Esophagus squamous epithelium (tissue), 5 donors: Measurements from ENCODE around the gene ANKRD40. TPM values are rescaled to one million over a fixed set of nuclear protein-coding genes. Genes with fewer than 3 reads are reported as not detected.

Source experiments
- DNase-seq: peaks from one replicate; lab custom pipeline; 2025; lab: John Stamatoyannopoulos, UW
- H3K27ac ChIP-seq, 4 donors: fragments of 200-600 bp; sonication (generic); one replicate each; pipeline ENCODE4 v1.5.1; 2016 to 2019; ENCODE audit warnings: mild to moderate bottlenecking in 1 of 4
- H3K27me3 ChIP-seq, 4 donors: fragments of 200-600 bp; sonication (generic); 1 replicate in 3 of 4; 2 replicates in 1 of 4; pipeline versions ENCODE4 v1.5.1 to v1.6.0; 2017 to 2021; ENCODE audit warnings: antibody characterized with exemption in 1 of 4
- H3K36me3 ChIP-seq, 3 donors: fragments of 200-600 bp; sonication (generic); one replicate each; pipeline ENCODE4 v1.5.1; 2016 to 2019
- H3K4me1 ChIP-seq, 3 donors: fragments of 200-600 bp; sonication (generic); one replicate each; pipeline ENCODE4 v1.5.1; 2017 to 2019
- H3K4me3 ChIP-seq, 4 donors: fragments of 200-600 bp; sonication (generic); 1 replicate in 3 of 4; 2 replicates in 1 of 4; pipeline ENCODE4 v1.5.1; 2016 to 2019; ENCODE audit warnings: mild to moderate bottlenecking in 2 of 4, moderate library complexity in 1 of 4
- H3K9me3 ChIP-seq, 3 donors: fragments of 200-600 bp; sonication (generic); one replicate each; pipeline ENCODE4 v1.5.1; 2016 to 2019
- POLR2A ChIP-seq, 4 donors: fragments of 450-650 bp; IDR thresholded peaks; one replicate each; pipeline ENCODE4 v1.6.1; 2017; ENCODE audit warnings: antibody characterized with exemption in 4 of 4, mild to moderate bottlenecking in 4 of 4, moderate library complexity in 3 of 4
- WGBS, 2 donors: methylation state at CpG; one replicate each; pipeline ENCODE4 v1.1.5; 2018; 5-methylcytosine and 5-hydroxymethylcytosine counted together
- intact Hi-C: fragments of 100-400 bp; cut with DNase I; formaldehyde crosslinking; loops from one replicate; pipeline ENCODE4 v1.15.0; 2022
- small RNA-seq, 4 donors: library from RNA; depleted of rRNA; stranded (forward); fragments of <200 nt; gene quantifications; one replicate each; pipeline ENCODE3, GENCODE V24; 2016
- total RNA-seq, 4 donors: library from RNA; depleted of rRNA; stranded (reverse); fragments of >200 nt; gene quantifications; one replicate each; pipeline ENCODE4 v1.1.0, GENCODE V29; 2016
- TF ChIP-seq, protein P1 (sequence below), 6 experiments: fragments of 450-650 bp in 4 of 6; fragments of 200-600 bp in 2 of 6; sonication (generic) in 2 of 6; IDR thresholded peaks; one replicate each; pipeline ENCODE4 v1.5.1; 2016 to 2019; ENCODE audit warnings: antibody characterized with exemption in 6 of 6, mild to moderate bottlenecking in 4 of 6, moderate library complexity in 4 of 6
- donor health status: DM: yes; HTN: yes; CAD: no.

Gene ANKRD40
- total RNA-seq, 4 donors from 2014 or later, result 10.7 to 34.9 (median 17.9) TPM

DNA sequence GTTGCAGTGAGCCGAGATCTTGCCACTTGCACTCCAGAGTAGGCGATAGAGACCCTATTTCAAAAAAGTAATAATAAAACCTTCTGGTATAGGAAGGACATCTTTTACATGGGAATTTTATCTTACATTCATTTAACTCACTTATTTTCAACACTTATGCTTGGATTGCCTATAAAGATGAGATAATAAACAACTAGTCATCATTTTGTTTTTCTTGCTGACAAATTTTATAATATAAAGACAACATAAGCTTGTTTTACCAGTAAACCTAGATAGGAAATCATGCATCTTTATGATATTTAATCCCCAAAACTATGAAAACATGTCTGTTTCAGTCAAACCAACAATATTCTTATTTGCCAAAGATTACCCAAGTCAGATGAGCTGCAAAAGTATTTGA lies 56.1 kb downstream of the ANKRD40 start:
- no peak overlapping the region for H3K27ac ChIP-seq
- WGBS, 2 donors, result 90 to 98% methylated on average over 2 of the region's 2 CpGs
- H3K9me3 ChIP-seq, result no peaks in the 10 kb centered on the region
- intact Hi-C loops, result no loop called here
- no peaks in the 10 kb centered on the region for H3K36me3 ChIP-seq
- TF ChIP-seq POLR2A (IDR thresholded peaks at IDR 0.05), result no peak
- TF ChIP-seq, protein P1, sequence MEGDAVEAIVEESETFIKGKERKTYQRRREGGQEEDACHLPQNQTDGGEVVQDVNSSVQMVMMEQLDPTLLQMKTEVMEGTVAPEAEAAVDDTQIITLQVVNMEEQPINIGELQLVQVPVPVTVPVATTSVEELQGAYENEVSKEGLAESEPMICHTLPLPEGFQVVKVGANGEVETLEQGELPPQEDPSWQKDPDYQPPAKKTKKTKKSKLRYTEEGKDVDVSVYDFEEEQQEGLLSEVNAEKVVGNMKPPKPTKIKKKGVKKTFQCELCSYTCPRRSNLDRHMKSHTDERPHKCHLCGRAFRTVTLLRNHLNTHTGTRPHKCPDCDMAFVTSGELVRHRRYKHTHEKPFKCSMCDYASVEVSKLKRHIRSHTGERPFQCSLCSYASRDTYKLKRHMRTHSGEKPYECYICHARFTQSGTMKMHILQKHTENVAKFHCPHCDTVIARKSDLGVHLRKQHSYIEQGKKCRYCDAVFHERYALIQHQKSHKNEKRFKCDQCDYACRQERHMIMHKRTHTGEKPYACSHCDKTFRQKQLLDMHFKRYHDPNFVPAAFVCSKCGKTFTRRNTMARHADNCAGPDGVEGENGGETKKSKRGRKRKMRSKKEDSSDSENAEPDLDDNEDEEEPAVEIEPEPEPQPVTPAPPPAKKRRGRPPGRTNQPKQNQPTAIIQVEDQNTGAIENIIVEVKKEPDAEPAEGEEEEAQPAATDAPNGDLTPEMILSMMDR (IDR thresholded peaks at IDR 0.05), result no peak
- DNase-seq, result no peak
- H3K27me3 ChIP-seq, result no peaks in the 10 kb centered on the region
- H3K4me1 ChIP-seq, result peaks cover 0 to 4% (median 0%) of the 10 kb centered on the region in 3 donors
- no peak overlapping the region for H3K4me3 ChIP-seq

DNA sequence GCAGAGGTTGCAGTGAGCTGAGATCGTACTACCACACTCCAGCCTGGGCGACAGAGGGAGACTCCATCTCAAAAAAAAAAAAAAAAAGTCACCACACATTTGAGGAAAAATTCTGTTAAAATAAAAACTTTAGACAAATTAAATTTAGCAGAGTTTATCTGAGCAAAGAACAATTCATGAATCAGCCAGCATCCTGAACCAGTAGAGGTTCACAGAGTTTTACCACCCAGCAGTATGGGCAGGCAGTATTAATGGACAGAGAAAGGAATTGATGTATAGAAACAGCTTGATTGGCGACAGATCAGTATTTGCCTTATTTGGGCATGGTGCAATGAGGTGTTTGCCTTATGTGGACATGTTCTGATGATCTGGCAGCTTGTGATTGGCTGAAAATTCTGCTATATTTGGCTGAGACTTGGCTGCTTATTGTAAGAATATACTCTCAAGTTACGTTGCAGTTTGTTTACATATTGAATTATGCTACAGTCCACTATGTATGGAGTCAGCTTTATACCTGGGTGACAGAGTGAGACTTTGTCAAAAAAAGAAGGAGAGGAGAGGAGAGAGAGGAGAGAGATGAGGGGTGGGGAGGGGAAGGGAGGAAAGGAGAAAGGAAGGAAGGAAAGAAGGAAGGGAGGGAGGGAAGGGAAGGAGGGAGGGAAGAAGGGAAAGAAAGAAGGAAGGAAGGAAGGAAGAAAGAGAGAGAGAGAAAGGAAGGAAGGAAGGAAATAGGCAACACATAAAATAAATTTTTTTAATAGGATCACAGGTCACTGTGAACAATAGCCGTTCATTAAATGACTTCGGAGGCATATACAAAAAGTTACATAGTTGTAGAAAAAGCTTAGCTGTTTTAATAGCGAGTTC lies 58.4 kb downstream of the ANKRD40 start:
- Histone ChIP-seq H3K36me3 (no peaks in the 10 kb centered on the region), H3K27ac (no peak overlapping the region), H3K9me3 (no peaks in the 10 kb centered on the region), H3K27me3 (no peaks in the 10 kb centered on the region), H3K4me1 (peaks cover 0 to 4% (median 0%) of the 10 kb centered on the region in 3 donors), H3K4me3 (no peak overlapping the region)
- WGBS, 2 donors, result 72 to 82% methylated on average over 5 to 7 of the region's 7 CpGs
- no peak for DNase-seq
- TF ChIP-seq, protein P1 (IDR thresholded peaks at IDR 0.05), result no peak
- TF ChIP-seq POLR2A (IDR thresholded peaks at IDR 0.05), result no peak
- intact Hi-C loops, result no loop called here

DNA sequence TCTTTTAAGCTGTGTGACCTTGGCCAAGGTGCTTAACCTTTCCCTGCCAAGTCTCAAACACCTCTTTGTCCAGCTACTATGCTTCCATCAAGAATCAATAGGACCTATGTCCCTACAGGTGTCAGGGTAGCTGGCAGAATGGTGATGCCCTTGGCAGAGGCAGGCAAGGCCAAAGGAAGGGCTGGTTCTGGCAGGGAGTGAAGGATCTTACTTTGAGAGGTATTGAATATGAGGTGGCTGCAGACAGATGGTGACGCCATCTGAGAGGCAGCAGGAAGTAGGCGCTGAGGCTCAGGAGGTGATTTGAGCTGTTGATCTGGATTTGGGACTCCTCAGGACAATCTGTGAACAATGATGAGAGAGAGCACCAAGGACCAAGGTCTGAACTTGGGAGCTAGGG lies 60.5 kb downstream of the ANKRD40 start:
- no peaks in the 10 kb centered on the region for H3K9me3 ChIP-seq
- peaks cover 0 to 20% (median 7%) of the 10 kb centered on the region in 3 donors for H3K4me1 ChIP-seq
- TF ChIP-seq, protein P1 (IDR thresholded peaks at IDR 0.05), result no peak
- no peak for TF ChIP-seq POLR2A (IDR thresholded peaks at IDR 0.05)
- H3K4me3 ChIP-seq, result no peak overlapping the region
- no peak overlapping the region for H3K27ac ChIP-seq
- intact Hi-C loops, result no loop called here
- no peaks in the 10 kb centered on the region for H3K27me3 ChIP-seq
- no peaks in the 10 kb centered on the region for H3K36me3 ChIP-seq
- no peak for DNase-seq
- WGBS, 2 donors, result 93 to 100% methylated on average over 2 of the region's 2 CpGs

DNA sequence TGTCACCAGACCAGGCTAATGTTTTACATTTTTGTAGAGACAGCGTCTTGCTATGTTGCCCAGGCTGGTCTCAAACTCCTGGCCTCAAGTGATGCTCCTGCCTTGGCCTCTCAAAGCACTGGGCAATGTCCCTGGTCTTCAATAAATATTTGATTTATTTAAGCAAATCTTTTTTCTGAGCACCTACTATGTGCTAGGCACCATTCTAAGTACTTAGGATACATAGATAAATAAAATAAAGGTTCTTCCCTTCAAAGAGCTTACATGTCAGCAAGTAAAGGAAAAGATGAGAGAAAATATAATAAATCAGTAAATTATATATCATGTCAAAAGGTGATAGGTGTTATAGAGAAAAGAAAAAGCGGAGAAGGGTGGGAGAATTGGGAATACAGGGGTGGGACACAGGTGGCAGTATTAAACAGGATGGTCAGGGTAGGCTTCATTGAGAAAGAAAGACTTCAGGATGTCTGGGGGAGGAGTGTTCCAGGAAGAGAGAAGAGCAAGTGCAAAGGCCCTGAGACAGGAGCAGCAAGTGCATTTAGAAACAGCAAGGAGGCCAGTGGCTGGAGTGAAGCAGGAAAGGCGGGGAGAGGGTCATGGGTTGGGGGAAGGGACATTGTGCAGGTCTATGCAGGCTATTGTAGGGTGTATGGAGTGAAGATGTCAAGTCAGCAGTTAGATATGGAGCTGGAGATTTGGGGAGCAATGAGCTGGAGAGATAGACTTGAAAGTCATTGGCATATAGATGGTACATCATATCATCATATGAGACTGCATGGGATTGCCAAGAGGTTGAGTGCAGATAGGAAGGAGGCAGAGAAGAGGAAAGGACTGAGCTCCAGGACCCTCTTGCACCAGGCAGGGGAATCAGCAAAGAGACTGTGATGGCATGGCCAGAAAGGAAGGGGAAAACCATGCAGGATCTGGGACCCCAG lies 61.7 kb downstream of the ANKRD40 start:
- TF ChIP-seq POLR2A (IDR thresholded peaks at IDR 0.05), result no peak
- TF ChIP-seq, protein P1 (IDR thresholded peaks at IDR 0.05), result no peak
- H3K36me3 ChIP-seq, result no peaks in the 10 kb centered on the region
- H3K27me3 ChIP-seq, result no peaks in the 10 kb centered on the region
- H3K27ac ChIP-seq, result no peak overlapping the region
- H3K4me1 ChIP-seq, result peaks cover 1 to 32% (median 8%) of the 10 kb centered on the region in 3 donors
- H3K4me3 ChIP-seq, result no peak overlapping the region
- no peak for DNase-seq
- no peaks in the 10 kb centered on the region for H3K9me3 ChIP-seq
- intact Hi-C loops, result no loop called here
- 86 to 93% methylated on average over 3 of the region's 3 CpGs for WGBS, 2 donors

Small RNA genes lying within 50 kb of the gene (small RNA-seq; reads per million reads assigned to genes)
- gene RF00019, result 0 reads per million in 4 donors

Other genes starting within 250 kb of the ANKRD40 start
- gene CHAD, start 239.0 kb downstream of the ANKRD40 start, total RNA-seq, result under 1 TPM in 2 of 4 donors, not detected in 2; 0.19 to 0.80 TPM
- 10 to 100 TPM in 3 of 4 donors, 1 to 10 TPM in 1; 9.1 to 19.3 (median 14.2) TPM for gene RSAD1, start 229.1 kb downstream of the ANKRD40 start, total RNA-seq
- under 1 TPM in 1 of 4 donors, not detected in 3; 0.38 TPM for gene MYCBPAP, start 199.5 kb downstream of the ANKRD40 start, total RNA-seq
- 100 to 1,000 TPM in 1 of 4 donors, 10 to 100 TPM in 3; 24.5 to 111 (median 51.8) TPM for gene EPN3, start 175.2 kb downstream of the ANKRD40 start, total RNA-seq
- 10 to 100 TPM; 34.1 to 67.3 (median 38.1) TPM for gene SPATA20, start 160.7 kb downstream of the ANKRD40 start, total RNA-seq
- gene CACNA1G, start 147.2 kb downstream of the ANKRD40 start, total RNA-seq, result under 1 TPM in 3 of 4 donors, not detected in 1; 0.11 to 0.38 (median 0.13) TPM
- 10 to 100 TPM; 19.6 to 93.7 (median 34.1) TPM for gene ABCC3, start 73.0 kb downstream of the ANKRD40 start, total RNA-seq
- gene LUC7L3, start 11.7 kb upstream of the ANKRD40 start, total RNA-seq, result 10 to 100 TPM; 18.0 to 95.2 (median 31.5) TPM
- not detected for gene ANKRD40CL, start 59.6 kb upstream of the ANKRD40 start, total RNA-seq
- gene WFIKKN2, start 127.7 kb upstream of the ANKRD40 start, total RNA-seq, result under 1 TPM in 1 of 4 donors, not detected in 3; 0.08 TPM
- gene TOB1, start 158.4 kb upstream of the ANKRD40 start, total RNA-seq, result 10 to 100 TPM; 21.5 to 35.9 (median 31.1) TPM